Head of caudate nucleus (tissue), 42 donors: ENCODE results near the gene LGR6.
"Not testable (repeated sequence)": the region's sequence is repeated elsewhere in the genome, so short reads cannot be mapped to it uniquely, and the experiment has no call there.

Experiments
- DNase-seq, 42 donors: peaks; one replicate each; pipeline versions ENCODE4 v3.0.0 to v3.0.0-alpha.2; 2020 to 2021; ENCODE audit warnings: mixed read lengths in 7 of 42
- intact Hi-C: fragments of 100-400 bp; cut with DNase I; formaldehyde crosslinking; loops from one replicate; pipeline ENCODE4 v1.15.0; 2022

The LGR6 gene

DNA sequence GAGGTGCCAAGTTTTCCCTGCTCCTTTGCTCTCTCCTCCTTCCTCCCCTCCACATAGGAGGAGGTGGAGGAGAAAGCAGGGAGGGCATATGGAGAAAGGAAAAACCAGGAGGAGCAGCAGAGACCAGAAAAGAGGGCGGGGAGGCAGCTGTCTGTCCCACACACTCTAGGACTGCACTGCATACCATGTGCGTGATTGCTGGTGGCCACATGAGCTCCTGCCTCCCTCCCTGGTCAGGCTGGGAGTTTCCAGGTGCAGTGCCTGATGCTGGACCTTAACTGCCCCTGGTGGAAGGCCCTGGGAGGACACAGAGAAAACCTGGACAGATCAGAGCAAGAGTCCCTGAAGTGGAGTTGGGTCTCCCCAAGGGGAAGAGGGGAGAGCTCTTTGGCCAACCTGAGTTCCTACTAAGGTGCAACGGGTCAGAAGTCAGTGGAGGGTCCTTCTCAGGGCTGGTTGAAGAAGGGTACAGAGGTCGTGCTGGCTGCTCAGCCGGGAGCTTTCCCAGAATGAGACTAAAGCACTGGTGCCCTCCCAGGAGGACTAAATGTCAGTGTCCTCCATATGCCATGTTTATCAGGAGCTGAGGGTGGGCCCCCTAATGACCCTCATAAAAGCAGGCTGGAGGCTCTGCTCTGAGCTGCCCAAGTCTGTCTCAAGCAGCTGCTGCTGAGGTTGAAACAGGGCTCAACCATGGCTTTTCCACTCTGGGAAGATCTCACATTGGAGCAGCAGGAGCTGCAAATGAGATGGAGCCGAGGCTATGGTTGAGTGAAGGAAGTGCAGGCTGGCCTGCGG, 3.5 kb upstream of the LGR6 start:
- DNase-seq: no peak
- intact Hi-C loops: loop anchor here (10.0 kb wide), 1 partner anchor 535 kb away; no protein-coding TSS in a partner anchor

DNA sequence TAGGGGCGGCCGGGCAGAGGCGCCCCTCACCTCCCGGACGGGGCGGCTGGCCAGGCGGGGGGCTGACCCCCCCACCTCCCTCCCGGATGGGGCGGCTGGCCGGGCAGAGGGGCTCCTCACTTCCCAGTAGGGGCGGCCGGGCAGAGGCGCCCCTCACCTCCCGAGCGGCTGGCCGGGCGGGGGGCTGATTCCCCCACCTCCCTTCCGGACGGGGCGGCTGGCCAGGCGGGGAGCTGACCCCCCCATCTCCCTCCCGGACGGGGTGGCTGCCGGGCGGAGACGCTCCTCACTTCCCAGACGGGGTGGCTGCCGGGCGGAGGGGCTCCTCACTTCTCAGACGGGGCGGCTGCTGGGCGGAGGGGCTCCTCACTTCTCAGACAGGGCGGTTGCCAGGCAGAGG, 2.2 kb upstream of the LGR6 start:
- intact Hi-C loops: not testable (repeated sequence)

DNA sequence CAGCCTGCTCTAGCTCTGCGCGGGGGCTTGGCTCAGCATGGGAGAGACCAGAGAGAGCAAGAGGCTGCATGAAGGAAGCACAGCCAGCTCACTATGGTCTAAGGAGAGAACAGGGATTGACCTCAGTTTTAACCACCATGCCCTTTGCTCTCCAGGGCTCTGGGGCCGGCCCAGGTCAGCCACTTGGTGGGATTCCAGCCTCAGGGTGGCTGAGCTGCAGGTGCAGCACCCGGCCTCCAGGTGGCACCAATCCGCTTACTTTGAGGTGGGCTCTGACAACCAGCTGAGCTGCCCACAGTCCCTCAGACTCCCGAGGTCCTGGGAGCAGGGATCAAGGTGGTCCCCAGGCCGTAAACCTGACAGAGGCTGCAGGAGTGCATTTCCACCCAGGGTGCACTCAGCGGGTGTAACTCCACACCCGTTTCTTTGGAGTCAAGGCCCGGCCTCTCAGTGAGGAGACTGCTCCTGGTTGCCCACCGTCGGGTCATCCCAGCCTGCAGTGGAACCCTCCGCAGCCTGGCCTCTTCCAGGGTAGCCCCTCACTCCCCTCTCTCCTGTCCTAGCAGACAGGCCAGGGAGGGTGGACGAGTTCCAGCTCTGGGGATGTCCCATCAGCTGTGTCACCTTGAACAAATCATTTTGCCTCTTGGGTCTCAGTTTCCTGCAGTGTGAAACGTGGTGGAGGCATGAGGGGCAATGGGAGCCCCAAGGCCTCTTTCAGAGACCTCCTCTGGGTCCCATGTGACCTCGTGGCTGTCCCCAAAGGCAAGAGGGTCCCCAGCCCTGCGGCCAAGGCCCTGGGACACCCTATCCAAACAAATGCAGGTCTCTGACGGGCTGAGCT, 607 bp upstream of the LGR6 start:
- peak in 41 of 42 donors; percentile 29 to 80 (median 58) for DNase-seq
- intact Hi-C loops: no loop called here

More for the DNA sequence above, 2.2 kb upstream of the LGR6 start:
- DNase-seq: not testable (repeated sequence)

DNA sequence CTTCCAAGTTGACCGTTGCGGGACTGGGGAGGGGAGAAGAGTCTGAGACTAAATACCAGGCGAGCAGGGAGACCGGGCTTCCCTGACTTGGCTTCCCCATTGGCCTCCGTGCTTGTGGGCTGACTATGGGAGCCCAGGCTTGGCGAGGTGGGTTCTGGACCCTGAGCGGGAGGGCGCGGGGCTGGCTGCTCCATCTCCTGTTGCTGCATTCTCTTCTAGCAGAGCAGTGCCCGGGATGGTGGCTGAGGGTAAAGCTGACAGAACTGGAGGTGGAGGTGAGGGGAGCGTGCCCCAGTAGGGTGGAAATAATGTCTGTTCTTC, 689 bp downstream of the LGR6 start:
- DNase-seq: no peak
- intact Hi-C loops: no loop called here

DNA sequence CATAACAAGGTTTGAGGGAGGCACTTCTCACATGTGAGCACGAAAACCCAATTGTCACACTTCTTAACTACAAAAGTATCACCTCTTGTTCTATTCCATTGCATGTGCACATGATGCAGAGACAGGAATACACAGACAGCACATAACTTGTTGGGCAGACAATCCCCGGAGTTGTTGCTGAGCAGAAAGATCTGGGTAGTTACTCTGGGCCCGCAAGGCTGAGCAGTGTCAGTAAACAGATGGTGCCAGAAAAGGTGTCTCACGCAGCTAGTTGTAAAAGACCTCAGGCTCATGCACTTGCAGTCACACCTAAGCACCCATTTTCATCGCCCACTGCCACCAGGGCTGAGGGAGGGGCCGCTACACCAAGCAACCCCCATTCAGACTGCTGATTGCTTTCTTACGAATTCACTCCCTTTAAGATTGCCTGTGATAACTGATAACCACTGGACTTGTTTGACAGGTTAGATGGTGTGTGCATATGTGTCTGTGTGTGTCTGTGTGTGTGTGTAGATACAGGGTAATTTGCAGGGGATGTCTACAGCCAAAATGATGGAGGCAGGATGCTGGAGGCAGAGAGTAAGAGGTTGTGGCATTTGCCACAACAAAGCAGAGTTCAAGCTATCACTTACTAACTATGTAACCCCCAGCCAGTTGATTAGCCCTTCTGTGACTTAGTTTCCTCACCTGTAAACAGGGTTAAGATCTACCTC, 4.2 kb downstream of the LGR6 start:
- intact Hi-C loops: no loop called here
- DNase-seq: no peak

DNA sequence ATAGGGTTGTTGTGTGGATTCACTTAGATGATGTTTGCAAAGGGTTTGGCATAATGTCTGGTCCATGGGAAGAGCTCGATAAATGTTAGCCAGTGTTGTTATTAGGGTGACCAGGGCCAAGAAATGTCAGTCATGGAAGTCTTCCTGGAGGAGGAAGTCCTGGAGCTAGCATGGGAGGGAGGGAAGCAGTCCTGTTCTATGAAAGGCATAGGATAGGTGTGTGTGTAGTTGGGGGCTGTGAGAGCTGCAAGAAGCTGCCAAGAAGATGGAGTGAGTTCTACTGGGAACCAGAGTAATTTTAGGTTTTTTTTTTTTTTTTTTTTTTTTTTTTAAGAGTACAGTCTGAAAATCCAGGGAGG, 4.7 kb downstream of the LGR6 start:
- intact Hi-C loops: no loop called here
- no peak for DNase-seq

DNA sequence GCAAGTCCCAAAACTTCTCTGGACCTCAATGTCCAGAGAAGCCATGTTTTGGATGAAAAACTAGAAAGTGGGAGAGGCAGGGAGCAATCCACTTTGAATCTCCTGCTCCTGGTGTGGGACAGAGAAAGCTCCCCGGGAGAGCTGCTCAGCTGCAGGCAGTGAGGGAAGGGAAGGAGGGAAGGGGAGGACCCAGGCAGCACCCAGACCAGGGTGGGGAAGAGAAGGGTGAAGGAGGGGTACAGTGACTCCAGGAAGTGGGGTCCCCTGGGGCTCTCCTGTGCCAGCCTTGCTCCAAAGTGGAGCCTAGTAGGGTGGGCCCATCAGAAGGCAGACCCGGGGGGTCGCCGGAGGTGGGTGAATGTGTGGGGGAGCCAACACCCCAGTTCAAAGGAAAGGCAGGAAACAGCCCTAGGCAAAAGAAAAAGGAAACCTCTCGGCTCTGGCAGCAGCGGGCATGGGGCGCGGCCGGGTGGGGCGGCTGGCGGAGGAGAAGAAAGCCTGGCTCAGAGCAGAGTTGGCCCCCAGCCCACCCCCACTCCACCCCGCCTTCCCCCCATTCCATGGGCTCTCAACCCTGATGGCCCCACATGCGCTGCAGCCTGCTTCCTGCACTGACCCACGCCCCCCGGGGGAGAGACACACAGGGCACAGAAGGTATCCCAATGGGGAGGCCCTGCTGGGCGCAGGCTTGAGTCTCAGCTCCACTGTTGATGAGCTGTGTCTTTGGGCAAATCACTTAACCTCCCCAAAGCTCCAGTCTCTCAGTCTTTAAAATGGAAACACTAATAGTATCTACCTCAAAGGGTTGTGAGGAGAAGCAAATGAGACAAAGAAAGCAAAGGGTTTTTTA, 5.7 kb downstream of the LGR6 start:
- DNase-seq: no peak
- intact Hi-C loops: no loop called here

DNA sequence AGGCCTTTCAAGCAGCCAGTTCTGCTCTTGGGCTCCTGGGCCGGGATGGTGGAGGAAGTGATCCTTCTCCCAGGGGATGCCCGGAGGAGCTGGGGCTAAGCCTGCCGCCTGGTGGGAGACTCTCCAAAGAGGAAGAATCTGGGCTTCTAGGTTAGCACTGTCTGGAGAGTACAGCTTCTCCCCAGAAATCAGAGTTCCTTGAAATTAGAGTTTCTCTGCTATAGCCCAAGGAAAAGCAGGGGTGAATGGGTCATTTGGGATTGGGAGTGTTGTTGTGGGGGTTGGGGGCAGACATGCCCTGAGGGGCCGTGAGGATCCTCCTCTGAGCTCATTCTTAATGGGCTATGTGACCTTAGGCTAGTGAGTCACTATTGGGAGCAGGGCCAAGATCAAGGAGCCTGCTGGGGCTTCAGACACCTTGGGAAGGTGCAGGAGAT, 6.5 kb downstream of the LGR6 start:
- intact Hi-C loops: no loop called here
- DNase-seq: no peak

DNA sequence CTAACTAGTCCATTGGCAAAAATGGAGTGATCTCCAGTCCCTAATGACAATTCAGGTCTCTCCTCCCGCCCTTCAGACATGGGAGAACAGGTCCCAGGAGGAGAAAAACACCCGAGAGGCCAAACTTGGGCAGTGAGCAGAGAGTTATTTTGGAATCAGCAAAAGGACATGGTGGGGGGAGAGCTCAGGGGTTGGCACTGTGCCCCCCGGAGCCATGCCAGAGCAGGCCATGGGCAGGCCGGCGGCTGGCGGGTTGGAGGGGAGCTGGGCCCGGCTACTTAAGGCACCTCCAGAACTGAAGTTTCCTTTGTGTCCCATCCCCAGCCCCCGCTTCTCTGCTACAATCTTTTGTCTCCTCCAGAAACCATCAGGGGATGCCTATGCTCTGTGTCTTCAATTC, 7.1 kb downstream of the LGR6 start:
- intact Hi-C loops: no loop called here
- DNase-seq: peak in 17 of 42 donors; percentile 20 to 55 (median 37)

DNA sequence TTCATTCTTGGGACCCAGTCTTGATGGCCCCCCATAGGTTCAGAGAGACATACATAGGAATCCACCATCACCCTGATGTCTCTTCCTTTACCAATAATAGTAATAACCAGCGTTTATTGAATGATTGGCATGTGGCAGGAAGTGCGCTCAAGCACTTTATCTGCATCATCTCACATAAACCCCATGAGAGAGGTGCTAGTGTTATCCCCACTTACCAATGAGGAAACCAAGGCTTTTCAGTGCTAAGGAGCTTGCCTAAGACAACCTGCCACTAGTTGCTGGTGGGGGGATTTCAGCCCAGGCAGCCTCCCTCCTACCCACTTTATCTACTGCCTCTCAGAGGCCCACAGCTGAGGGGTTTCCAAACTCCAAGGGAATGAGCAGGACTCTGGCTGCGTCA, 7.7 kb downstream of the LGR6 start:
- no peak for DNase-seq
- intact Hi-C loops: no loop called here

DNA sequence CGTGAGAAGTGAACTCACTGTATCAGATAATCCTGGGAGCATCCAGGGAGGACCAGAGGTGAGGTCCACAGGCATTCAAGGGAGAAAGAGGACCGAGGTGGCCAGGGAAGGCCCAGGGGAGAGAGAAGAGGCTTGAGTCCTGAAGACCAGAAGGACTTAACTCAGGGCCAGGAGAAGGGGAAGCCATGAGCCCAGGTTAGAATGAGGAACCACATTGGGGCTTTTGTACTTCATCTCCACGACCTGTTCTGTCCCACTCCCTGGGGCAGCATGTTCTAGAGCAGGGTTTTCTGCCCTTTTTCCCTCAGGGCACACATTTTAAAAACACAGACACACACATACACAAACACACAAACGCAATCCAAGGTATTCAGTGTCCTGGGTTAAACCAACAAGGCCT, 8.4 kb downstream of the LGR6 start:
- intact Hi-C loops: no loop called here
- DNase-seq: no peak

DNA sequence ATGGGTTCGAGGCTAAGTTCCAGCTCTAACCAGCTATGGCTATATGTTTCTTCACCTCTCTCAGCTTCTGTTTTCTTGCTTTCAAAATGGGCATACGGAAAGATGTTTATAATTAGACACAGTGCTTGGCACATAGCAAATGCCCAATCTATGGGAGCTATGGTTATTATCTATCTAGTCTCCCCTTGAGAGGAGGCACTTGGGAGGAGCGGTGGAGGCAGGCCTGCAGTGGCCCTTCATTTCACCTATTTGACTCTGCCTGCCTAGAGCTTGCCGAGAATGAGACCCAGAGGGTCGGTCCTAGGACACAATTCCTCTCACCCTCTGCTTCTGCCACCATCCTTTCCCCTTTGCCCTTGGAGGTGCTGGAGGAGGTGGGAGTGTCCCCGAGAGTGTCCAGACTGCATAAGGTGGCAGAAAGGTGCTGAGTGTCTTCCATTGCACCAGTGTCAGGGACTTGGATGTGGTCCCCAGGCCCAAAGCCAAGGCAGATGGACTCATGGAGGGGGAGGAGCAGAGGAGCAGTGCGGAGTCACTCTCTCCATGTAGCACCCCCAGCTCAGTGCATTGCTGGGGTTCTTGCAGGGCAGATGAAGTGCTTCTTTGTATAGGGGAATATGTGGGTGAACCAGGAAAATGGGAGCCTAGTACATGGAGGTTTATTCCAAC, 9.0 kb downstream of the LGR6 start:
- intact Hi-C loops: no loop called here

DNA sequence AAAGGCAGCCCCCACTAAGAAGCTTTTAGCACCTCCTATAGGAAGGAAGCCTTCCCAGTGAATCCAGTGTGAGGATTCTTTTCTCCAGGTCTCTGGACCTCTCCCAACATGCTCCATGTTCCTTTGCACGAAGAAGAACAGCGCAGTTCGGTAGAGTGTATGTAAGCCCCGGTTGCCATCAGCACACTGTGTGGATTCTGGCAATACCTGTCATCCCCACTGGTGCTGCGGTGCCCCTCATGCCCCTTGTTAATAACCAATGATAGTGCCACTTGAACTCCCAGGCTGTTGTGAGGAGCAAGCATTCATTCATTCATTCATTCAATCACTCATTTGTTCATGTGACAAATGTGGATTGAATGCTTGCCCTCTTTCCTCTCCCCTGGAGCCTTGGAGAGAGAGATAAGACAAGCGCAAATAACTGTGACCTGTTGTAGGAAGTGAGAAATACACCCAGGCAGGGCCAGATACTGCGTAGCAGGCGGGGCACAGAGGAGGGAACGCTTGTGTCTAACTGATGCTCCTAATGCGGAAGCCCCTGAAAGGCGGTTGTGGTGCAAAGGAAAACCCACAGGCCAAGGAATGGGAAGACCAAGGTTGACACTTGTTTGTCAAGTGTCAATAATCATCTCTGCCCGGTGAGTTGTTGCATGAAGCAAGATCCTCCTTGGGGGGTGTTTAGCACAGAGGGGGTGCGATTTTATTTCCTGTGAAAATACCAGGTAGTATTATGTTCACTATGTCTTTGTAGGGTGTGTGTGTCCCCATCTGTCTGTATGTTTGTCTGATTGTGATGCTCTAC, 9.8 kb downstream of the LGR6 start:
- intact Hi-C loops: no loop called here
- no peak for DNase-seq

More for the DNA sequence above, 9.0 kb downstream of the LGR6 start:
- no peak for DNase-seq

DNA sequence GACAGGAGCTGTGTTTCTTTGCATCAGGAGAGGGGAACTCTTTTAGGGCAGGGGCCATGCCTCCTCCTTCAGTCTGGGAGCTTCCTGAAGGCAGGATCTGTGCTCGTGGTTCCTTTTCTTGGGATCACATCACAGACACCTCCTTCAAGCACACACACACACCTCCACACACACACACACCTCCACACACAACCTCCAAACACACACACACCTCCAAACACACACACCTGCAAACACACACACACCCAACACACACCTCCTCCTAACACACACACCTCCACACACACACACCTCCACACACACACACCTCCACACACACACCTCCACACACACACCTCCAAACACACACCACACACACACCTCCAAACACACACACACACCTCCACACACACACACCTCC, 10.5 kb downstream of the LGR6 start:
- intact Hi-C loops: no loop called here
- no peak for DNase-seq

DNA sequence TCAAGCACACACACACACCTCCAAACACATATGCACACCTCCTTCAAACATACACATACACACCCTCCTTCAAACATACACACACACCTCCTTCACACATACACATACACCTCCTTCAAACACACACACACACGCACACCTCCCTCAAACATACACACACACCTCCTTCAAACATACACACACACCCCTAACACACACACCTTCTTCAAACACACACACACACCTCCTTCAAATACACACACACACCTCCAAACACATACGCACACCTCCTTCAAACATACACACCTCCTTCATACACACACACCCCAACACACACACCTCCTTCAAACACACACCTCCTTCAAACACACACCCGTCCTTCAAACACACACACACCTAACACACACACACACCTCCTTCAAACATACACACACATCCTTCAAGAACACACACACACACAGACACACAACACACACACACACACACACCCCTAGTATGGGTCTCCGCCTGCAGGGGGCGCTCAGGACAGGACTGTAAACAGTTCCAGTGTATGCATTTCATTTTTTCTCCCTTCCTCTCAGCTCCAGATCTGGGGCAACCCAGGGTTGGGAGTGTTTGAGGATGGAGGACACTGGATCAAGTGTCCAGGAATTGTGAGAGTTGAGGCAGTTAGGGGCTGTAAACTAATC, 12.1 kb downstream of the LGR6 start:
- DNase-seq: peak in 6 of 42 donors; percentile 13 to 50 (median 32)
- intact Hi-C loops: no loop called here

DNA sequence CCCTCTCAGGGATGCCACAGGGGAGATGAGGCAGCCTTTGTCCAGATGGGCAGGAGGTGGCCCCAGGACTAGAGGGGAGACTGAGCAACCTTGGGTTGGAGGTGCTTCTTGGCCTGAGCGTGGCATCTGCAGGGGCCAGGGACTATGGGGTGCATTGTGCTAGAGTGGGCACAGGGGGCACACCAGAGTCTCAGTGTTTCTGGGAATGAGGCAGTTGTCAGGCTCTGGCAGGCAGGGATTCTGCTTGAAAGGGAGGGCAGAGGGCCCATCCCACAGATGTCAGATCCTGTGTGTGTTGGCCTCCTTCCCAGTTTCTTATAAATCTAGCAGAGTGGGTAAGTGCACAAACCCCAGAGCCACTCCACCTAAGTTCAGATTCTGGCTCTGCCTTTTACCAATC, 13.7 kb downstream of the LGR6 start:
- intact Hi-C loops: no loop called here
- peak in 4 of 42 donors; percentile 21 to 28 (median 24) for DNase-seq

DNA sequence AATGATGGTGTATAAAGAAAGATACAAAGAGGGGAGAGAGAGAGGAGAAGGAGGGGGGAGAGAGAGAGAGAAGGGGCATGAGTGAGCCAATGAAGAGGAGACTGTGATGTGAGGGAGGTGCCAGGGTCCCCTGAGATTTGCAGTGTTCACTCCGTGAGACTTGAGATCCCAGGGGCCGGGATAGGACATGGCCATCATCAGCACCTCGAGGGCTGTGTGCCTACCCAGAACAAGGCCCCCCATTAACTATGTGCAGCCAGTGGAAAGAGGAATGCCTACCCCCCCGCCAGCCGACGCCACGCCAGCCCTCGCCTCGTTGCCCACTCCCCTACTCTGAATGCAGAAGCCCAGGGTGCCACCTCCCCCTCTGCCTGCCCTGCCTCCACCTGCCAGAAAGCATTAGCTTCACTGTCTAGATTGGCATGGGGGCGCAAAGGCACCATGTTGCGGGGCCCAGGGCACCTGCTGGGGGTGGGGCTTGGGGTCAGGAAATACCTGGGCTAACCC, 14.8 kb downstream of the LGR6 start:
- intact Hi-C loops: no loop called here
- DNase-seq: no peak
